Suprapubic skin (tissue), 3 donors: ENCODE measurements around the gene ICAM1.

Experiments
- EP300 ChIP-seq: sonication (generic); formaldehyde crosslinking; IDR thresholded peaks from one replicate; pipeline ENCODE4 v1.6.1; 2017; ENCODE audit warnings: antibody characterized with exemption
- POLR2A ChIP-seq, 2 donors: fragments of 450-650 bp; IDR thresholded peaks; one replicate each; pipeline ENCODE4 v1.6.1; 2017; ENCODE audit warnings: antibody characterized with exemption in 2 of 2, mild to moderate bottlenecking in 2 of 2, moderate library complexity in 2 of 2
- TF ChIP-seq, protein P1 (sequence below), 2 donors: fragments of 200-600 bp in 1 of 2; fragments of 450-650 bp in 1 of 2; sonication (generic) in 1 of 2; IDR thresholded peaks; one replicate each; pipeline ENCODE4 v1.5.1; 2016 to 2019; ENCODE audit warnings: antibody characterized with exemption in 2 of 2, mild to moderate bottlenecking in 1 of 2, moderate library complexity in 1 of 2

DNA sequence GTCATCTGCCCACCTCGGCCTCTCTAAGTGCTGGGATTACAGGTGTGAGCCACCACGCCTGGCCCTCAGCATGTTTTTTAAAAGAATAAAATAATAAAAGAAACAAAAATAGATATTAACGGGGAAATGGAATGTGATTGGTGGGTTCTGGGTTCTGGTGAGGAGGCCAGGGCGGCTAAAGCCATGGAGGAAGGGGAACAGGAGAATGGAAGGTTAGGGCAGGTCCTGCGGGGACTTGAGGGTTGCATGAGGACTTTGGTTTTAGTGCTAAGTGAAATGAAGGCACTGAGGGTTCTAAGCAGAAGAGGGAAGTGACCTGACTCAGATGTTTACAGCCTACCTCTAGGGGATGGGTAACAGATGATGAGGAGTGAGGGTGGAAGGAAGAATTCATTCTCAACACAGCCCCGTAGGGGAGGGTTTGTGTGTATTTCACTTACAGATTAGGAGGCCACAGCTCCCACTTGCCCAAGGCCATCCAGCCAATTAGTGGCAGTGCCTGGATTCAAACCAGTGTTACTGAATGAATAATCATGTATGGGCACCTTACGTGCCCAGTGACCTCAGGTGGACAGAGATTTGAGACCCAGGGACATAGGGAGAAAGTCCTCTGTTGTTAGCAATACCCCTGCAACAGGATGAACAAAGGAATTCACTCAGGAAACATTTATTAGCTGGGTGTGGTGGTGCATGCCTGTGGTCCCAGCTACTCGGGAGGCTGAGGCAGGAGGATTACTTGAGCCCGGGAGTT lies 25.6 kb upstream of the ICAM1 start:
- TF ChIP-seq, protein P1, sequence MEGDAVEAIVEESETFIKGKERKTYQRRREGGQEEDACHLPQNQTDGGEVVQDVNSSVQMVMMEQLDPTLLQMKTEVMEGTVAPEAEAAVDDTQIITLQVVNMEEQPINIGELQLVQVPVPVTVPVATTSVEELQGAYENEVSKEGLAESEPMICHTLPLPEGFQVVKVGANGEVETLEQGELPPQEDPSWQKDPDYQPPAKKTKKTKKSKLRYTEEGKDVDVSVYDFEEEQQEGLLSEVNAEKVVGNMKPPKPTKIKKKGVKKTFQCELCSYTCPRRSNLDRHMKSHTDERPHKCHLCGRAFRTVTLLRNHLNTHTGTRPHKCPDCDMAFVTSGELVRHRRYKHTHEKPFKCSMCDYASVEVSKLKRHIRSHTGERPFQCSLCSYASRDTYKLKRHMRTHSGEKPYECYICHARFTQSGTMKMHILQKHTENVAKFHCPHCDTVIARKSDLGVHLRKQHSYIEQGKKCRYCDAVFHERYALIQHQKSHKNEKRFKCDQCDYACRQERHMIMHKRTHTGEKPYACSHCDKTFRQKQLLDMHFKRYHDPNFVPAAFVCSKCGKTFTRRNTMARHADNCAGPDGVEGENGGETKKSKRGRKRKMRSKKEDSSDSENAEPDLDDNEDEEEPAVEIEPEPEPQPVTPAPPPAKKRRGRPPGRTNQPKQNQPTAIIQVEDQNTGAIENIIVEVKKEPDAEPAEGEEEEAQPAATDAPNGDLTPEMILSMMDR (IDR thresholded peaks at IDR 0.05) = no peak
- TF ChIP-seq POLR2A (IDR thresholded peaks at IDR 0.05) (no peak), EP300 (no peak)
